ENCODE results near the gene PBRM1.

DNA sequence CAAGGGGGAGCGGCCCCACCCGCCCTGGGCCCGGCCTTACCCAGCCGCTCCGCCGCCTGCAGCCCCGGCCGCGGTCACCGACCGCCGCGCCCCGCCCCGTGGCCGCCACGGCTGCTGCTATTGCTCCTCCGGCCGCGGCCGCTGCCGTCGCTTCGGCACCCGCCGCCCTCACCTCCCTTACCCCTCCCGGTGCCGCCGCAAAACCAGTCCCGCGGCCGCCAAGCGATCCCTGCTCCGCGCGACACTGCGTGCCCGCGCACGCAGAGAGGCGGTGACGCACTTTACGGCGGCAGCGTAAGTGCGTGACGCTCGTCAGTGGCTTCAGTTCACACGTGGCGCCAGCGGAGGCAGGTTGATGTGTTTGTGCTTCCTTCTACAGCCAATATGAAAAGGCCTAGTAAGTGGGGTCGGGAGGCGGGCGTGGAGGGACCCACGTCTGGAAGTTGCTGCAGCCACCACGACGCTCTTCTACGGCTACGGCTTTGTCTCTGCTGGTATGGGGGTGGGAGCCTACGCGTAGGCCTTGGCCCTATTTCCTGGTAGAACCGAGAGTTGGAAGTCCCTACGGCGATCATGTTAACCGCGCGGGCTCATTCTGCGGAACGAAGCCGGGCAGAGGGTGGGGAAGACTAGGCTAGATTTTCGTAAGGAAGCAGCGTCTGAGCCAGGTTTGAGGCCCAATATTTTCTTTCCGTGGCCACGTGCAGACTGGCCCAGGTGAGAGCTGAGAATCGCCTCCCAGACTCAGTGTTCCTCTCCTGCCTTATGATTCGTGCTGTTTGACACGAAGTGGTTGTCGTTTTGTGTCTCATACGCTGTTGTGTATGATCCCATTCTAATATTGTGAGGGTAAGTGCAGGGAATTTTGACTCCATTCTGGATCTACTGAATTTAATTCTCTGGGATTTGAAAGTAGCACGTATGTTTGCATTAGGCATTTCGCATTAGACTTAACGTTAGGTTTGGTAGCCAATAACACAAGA is at the start of gene PBRM1, which contains the start of gene GNL3:
- TF ChIP-seq, protein P1, sequence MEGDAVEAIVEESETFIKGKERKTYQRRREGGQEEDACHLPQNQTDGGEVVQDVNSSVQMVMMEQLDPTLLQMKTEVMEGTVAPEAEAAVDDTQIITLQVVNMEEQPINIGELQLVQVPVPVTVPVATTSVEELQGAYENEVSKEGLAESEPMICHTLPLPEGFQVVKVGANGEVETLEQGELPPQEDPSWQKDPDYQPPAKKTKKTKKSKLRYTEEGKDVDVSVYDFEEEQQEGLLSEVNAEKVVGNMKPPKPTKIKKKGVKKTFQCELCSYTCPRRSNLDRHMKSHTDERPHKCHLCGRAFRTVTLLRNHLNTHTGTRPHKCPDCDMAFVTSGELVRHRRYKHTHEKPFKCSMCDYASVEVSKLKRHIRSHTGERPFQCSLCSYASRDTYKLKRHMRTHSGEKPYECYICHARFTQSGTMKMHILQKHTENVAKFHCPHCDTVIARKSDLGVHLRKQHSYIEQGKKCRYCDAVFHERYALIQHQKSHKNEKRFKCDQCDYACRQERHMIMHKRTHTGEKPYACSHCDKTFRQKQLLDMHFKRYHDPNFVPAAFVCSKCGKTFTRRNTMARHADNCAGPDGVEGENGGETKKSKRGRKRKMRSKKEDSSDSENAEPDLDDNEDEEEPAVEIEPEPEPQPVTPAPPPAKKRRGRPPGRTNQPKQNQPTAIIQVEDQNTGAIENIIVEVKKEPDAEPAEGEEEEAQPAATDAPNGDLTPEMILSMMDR (conservative IDR thresholded peaks at IDR 0.05; ENCODE audit: low read length): no peak
- TF ChIP-seq EZH2phosphoT487 (IDR thresholded peaks at IDR 0.05; ENCODE audit: borderline replicate concordance, low read depth, low read length): no peak
